ENCODE measurements around the gene SNW1. TPM values are rescaled to one million over a fixed set of nuclear protein-coding genes. Genes with fewer than 3 reads are reported as not detected.

SNW1 gene
- total RNA-seq, 4 donors from 2014 or later = 39.3 to 71.7 (median 51.0) TPM

DNA sequence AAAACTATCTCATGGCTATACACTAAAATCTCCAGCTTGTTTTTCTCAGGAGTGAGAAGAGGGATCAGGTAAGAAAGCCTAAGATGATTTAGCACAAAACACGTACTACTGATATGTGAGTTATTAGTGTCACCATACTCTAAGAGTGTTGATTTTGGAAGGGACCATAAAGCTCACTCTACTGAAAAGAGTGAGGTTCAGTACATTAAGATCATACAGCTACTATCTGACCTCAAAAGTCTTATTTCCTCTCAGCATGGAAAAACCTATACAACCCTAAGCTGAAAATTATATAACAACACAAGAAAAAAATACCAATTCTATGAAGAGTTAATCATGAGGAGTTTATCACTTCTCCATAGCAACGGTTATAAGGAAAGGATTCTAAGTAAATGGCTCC, 19.5 kb downstream of the SNW1 start:
- ATAC-seq (ENCODE audit: low FRiP score) (no peak), DNase-seq (ENCODE audit: low spot score) (no peak)
- TF ChIP-seq, protein P1, sequence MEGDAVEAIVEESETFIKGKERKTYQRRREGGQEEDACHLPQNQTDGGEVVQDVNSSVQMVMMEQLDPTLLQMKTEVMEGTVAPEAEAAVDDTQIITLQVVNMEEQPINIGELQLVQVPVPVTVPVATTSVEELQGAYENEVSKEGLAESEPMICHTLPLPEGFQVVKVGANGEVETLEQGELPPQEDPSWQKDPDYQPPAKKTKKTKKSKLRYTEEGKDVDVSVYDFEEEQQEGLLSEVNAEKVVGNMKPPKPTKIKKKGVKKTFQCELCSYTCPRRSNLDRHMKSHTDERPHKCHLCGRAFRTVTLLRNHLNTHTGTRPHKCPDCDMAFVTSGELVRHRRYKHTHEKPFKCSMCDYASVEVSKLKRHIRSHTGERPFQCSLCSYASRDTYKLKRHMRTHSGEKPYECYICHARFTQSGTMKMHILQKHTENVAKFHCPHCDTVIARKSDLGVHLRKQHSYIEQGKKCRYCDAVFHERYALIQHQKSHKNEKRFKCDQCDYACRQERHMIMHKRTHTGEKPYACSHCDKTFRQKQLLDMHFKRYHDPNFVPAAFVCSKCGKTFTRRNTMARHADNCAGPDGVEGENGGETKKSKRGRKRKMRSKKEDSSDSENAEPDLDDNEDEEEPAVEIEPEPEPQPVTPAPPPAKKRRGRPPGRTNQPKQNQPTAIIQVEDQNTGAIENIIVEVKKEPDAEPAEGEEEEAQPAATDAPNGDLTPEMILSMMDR (IDR thresholded peaks at IDR 0.05) = no peak

DNA sequence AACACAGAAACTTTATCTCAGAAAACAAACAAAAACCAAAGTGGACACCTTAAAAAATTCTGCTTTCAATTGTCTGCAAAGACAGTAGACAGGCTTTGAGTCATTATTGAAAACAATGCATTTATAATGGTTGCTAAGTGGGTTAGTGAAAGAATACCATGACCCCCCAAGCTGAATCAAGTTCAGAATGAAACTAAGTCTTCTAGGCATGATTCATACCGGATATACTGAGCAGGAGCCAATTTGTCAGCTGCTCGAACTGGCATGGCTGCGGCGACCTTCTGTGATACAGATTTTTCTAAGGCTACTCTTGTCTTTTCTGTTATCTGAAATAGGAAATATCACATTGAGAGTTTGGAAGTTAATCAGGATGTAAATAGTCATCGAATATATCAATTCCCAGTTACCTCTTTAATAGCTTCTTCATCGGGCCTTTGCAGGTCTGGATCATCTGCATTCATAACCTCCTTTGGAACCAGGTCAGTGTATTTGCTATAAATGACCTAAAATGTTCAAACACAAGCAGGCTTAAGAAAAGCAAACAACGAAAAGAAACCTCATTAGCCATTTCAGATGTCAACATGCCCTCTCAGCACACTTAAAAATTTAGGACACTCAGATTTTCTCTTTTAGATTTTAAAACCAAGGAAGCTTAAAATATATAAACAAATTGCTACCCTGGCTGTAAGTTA, 22.3 kb downstream of the SNW1 start:
- TF ChIP-seq, protein P1 (IDR thresholded peaks at IDR 0.05) = no peak
- no peak for DNase-seq (ENCODE audit: low spot score)
- ATAC-seq (ENCODE audit: low FRiP score) = no peak

DNA sequence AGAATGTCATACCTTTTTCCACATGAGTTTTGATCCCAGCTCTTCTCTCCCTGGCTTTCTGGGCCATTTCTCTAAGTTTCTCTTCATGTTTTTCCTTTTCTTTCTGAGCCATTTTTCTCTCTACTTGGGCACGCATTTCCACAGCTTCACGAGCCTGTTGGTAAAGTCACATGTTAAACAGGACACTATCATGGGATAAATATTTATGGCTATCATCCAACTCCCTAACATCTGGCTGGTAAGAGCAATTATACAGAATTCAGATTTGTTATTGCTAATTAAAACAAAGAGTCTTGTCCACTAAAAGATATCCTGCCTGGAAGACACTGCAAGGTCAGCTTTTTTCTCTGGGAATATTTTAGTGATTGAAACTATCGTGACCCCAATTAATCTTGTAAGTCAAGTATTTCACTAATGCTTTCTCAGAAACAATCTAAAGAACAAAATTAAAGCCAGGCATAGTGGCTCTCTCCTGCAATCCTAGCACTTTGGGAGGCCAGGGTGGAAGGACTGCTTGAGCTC, 29.9 kb downstream of the SNW1 start:
- ATAC-seq (ENCODE audit: low FRiP score) = no peak
- TF ChIP-seq, protein P1 (IDR thresholded peaks at IDR 0.05) = no peak
- no peak for DNase-seq (ENCODE audit: low spot score)

GRCh38 chr14:77722301-77722700, 38.7 kb downstream of the SNW1 start:
- DNase-seq (ENCODE audit: low spot score) (no peak), ATAC-seq (ENCODE audit: low FRiP score) (no peak)
- TF ChIP-seq, protein P1 (IDR thresholded peaks at IDR 0.05) = no peak

DNA sequence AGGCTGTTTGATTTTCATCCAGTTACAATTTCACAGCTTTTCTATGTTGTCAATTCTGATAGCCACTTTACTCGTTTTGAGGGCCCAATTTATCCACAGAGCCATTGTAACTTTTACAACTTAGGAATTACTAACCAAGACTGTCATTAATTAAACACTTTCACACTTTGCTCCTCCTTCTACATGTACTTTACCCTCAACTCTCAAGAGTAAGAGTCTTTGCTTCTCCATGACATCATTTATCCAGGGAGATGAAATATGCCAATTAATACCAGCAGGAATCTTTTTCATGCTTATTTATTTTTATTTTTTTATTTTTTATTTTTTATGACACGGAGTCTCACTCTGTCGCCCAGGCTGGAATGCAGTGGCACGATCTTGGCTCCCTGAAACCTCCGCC, 39.5 kb downstream of the SNW1 start:
- TF ChIP-seq, protein P1 (IDR thresholded peaks at IDR 0.05) = no peak
- no peak for ATAC-seq (ENCODE audit: low FRiP score)
- no peak for DNase-seq (ENCODE audit: low spot score)

DNA sequence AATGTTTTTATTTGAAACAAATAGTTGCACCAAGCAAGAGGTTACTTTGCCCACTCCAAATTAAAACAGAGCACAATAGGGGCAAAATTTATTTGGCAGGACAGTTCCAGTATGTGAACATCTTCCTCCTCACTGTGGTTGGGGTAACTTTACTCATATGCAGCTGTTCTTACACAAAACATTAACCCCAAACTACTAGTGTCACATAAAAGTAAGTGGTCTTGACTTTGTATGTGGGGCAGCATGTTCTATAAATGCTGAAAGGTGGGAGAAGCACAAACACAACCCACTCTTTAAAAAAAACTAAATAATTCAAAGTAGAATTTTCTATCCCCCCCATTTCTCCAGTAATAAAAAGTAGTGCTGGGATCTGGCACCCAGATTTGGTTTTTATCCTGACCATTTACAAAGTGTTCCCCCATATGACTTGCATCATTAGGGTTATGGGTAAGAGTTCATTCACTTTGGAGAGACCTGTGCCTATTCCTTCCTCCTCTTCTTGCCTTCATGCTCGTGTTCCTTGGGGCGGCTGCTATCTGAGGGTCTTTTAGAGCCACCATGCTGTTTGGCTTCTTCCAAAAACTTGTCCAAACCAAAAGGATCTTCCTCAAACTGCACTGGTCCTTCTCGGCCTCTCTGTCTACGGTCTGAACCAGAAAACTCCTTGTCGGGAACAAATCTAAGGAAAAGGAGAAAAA, 43.2 kb downstream of the SNW1 start:
- DNase-seq (ENCODE audit: low spot score) = no peak
- TF ChIP-seq, protein P1 (IDR thresholded peaks at IDR 0.05) = no peak
- no peak for ATAC-seq (ENCODE audit: low FRiP score)
